Measurements from ENCODE around the gene LSM2.

The LSM2 gene

DNA sequence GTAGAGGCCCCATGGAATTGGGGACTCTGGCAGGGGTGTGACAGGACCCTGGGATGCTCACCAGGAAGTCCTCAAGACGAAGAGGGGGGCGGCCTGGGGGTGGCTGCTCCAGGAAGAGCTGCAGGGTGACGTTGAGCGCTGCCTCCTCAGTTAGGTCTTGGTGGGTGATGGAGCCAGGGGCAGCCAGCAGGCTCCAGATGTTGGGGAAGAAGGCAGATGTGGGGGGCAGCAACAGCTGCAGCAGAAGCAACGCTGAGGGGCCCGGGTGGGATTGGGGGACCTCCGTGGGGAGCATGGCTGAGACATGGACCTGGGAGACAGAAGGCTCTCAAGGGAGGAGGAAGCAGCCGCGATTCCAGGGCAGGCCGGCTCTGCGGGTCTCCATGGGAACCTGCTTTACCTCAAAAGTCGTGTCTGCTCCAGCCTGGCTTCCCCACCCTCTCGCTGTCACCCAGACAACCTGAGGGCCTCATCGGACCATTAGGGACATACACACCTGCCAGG is 30.2 kb downstream of the LSM2 start:
- DNase-seq, result no peak

DNA sequence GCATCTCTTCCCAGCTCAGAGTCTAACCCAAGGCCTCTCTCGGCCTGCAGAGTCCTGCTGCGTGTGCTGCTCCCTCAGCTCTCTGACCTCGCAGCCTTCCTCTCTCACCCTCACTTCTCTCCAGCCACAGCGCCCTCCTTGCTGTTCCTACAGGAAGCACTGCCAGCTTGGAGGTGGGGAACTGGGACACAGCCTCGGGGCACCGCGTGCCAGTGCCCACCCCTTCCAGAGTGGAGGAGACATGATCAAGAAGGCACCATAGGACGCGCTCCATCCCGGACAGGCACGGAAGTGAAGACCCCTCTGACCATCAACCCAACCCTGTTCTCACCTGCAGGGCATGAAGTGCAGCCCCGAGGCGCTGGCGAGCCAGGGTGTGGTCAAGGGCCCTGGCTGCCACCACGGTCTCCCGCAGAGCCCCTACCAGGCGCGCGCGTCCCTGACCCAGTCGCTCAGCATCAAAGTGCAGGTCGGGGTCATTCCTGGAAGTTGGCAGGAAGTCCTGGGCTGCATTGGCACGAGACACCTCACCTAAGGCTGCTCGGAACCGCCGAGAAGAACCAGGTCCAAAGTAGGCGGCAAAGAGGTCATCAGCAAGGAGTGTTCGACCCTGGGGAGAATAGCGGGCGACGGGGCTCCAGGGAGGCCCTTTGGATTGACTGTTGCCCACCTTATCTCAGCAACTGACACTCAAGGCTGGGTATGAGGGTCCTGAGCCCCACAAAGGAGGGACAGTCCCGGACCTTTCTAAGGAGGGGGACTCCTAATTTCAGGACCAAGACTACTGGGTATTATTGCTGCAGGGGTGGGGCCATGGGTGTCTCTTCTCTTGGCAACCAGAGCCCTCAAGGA is 30.9 kb downstream of the LSM2 start:
- DNase-seq, result no peak

DNA sequence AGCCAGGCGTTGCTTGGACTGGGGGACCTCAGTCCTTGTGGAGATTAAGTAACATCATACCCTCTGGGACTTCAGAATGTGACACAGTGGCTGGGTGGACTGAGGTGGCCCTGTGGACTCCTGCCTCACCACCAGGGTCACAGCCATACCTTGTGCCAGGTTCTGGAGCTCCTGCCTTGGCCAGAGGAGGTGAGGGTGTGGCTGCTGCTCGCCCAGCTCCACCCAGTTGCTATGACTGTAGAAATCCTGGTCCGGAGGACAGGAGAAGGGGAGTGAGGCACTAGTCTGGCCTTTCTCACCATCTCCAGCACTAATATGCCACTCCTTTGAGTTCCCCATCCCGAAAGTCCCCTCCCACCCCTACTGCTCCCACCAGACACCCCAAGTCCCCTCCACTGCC is 31.6 kb downstream of the LSM2 start:
- DNase-seq, result no peak

DNA sequence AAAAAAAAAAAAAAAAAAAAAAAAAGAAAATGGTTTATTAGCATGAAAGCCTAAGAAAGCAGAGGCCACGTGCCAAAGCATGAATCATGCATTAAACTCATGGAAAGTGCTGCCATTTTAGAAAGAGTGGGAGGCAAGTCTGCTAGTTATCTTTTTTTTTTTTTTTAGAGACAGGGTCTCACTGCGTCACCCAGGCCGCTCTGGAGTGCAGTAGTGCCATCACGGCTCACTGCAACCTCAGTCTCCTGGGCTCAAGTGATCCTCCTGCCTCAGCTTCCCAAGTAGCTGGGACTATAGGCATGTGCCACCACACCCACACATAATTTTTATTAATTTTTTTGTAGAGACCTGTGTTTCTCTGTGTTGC is 34.8 kb downstream of the LSM2 start:
- DNase-seq, result peak in 4 of 6 experiments; percentile 5 to 63 (median 22)

DNA sequence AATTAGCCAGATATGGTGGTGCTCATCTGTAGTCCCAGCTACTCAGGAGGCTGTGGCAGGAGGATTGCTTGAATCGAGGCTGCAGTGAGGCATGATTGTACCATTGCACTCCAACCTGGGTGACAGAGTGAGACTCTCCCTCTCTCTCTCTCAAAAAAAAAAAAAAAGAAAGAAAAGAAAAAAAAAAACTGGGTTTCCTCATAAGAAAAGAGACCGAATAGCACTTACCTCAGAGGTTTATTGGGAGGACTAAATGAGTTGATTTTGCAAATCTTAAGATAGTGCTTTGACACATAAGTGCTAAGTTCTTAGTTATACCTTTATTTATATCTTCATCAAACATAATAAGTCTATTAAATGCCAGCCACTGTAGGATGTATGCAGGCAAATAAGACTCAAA is 35.9 kb downstream of the LSM2 start:
- peak in 1 of 6 experiments; percentile 7 for DNase-seq

DNA sequence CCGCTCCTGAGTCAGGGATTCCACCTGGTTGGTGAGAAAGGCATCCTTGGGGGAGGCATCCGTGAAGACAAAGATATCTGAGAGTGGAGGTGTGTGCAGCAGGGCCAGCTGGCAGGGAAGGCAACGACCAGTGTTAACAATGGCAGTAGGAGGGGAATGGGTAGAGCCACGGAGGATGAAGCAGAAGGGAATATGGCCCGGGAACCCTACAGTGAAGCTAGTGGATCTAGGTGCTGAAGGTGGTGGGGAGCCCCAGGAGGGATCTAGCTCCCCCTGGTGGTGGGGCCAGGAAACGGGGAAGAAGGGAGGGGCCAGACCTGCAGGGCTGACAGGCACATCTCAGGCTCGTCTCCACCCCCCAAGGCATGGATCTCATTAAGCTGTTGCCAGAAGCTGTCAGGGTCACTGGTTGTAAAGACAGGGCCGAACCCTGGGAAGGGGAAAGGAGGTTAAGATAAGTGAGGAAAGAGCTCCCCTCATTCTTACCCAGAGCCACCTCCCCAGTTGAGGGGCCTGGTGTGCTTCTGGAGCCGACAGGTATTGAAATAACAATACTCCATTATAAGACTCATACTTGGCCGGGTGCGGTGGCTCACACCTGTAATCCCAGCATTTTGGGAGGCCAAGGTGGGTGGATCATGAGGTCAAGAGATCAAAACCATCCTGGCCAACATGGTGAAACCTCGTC is 36.9 kb downstream of the LSM2 start:
- peak; percentile 25 to 74 (median 66) for DNase-seq

DNA sequence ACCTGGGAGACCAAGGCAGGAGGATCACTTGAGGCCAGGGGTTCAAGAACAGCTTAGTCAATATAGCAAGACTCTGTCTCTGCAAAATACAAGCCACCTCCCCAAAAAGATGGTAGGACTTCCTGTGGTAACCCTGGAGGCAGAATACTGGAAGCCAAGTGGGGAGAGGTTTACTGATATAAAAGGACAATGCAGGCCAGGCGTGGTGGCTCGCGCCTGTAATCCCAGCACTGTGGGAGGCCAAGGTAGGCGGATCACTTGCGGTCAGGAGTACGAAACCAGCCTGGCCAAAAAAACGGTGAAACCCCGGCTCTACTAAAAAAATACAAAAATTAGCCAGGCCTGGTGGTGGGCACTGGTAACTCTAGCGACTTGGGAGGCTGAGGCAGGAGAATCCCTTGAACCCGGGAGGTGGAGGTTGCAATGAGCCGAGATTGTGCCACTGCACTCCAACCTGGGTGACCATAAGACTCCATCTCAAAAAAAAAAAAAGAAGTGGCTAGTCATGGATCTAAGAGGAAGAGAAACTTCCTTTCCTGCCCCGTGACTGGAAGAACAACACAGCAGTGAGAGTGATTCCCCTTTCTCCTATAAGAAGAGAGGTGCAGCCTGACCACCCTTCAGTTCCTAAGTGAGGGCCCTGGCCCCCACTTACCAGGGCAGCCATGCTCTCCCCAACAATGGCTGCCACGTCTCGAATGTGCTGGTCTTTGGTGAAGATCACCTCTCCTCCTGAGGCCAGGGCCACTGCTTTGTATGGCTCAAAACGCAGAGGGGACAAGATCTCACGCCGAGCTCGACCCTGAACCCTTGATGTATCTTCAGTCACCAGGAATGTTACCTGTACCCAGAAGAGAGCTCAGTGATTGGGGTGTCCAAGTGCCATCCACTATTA is 38.2 kb downstream of the LSM2 start:
- DNase-seq, result no peak

DNA sequence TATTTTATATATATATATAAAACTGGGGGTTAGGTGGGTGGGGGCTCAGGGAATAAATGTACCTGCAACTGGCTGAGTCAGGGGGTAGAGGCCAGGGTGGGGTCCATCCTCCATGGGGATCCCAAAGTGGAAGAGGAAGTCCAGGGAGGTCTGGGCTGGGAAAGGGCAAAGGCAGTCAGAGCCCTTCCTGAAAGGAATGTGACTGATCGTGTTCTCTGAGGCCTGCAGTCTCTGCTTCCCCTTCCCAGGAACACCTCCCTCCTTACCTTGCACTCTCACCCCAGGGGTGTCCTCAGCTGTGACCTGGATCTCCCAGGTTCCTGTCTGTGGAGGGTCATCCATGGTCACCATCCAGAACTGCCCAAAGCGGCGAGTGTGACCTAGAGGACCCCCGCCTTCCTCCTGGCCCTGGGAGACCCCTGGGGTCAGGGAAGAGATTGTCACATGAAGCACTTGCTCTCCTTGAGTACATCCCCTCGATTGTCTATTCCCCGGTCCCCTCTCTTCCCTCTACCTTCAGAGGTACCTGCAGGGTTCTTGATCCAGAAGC is 39.6 kb downstream of the LSM2 start:
- DNase-seq, result no peak

DNA sequence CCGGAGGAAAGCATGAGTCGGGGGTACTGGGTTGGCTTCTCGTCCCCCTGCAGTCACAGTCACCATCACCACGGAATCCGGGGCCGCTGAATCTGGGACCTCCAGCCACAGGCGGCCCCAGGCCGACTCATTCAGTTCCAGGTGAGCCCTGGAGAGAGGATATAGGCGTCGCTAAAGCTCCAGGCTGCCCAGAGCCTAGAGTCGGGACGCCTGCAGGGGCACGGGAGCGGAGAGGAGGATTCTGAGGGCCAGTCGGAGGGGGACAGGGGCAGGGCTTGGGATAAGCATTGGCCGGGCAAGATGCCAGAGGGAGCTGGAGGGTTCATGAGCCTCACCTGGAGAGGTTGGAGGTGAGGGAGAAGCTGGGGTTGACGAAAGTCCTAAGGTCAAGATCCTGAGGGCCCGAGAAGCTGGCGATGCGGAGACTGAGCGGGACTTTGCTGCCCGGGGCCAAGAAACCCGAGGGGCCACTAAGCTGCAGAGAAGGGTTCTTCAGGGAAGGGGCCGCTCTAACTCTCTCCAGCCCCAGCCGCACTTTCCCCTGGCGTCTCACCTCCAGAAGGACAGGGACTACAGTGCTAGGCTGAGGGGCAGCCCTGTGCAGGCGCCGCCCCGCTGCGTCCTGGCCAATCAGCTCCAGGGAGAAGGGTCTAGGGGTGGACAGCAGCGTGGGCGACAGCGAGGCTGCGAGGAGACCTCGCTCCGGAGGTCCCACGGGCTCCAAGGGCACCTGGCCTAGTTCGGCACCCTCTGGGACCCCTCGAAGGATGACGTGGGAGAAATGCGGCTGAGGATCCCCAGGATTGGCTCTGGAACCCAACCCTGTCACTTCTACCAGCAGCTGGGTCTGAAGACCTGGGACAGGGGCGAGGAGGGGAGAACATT is 40.6 kb downstream of the LSM2 start:
- no peak for DNase-seq

DNA sequence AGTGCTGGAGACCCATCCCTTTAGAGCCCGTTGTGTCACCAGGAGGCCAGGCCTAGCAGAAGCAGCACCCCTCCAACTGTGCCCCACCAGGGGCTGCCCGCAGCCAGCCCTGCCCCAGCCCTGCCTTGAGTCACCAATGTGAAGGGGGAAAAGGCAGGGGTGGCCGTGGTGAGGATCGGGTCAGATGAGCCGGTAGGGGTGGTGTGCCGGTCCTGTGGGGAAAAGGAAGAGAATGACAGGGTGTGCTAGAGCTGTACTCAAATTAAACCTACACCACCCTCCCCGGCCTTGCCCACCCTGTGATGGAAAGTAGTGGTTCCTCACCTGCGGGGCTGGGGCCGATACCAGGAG is 41.2 kb downstream of the LSM2 start:
- no peak for DNase-seq

DNA sequence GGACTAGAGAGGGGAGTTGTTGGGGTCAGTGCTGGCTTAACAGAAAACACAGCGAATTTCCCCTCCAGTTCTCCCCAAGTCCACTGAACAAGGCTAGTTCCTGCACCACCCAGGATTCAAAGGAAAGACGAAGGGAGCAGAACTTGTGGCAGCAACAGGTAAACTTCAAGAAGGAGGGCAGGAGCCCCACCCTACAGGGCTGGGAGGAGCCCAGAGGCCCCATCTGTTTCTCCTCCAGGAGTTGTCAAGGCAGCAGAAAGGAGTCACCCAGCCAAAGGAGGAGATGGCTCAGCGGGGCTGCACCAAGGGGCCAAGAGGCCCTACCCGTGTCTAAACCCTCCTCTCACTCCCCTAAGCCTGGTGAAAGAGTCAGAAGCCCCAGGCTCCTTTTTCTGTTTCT is 42.6 kb downstream of the LSM2 start:
- no peak for DNase-seq

DNA sequence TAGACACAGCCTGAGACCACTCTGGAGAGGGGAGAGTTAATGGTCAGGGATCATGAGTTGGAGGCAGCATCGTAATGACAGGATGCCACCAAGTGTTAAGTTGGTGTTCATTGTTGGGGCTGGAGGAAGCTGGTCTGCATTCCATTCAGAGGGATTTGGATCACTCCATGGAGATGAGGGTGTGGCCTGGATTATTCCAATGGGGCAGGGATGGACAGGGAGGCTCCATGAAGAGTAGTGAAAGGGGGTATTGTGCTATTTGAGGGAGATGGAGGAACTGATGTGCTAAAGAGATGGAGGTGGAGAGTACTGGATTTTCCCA is 43.2 kb downstream of the LSM2 start:
- no peak for DNase-seq

DNA sequence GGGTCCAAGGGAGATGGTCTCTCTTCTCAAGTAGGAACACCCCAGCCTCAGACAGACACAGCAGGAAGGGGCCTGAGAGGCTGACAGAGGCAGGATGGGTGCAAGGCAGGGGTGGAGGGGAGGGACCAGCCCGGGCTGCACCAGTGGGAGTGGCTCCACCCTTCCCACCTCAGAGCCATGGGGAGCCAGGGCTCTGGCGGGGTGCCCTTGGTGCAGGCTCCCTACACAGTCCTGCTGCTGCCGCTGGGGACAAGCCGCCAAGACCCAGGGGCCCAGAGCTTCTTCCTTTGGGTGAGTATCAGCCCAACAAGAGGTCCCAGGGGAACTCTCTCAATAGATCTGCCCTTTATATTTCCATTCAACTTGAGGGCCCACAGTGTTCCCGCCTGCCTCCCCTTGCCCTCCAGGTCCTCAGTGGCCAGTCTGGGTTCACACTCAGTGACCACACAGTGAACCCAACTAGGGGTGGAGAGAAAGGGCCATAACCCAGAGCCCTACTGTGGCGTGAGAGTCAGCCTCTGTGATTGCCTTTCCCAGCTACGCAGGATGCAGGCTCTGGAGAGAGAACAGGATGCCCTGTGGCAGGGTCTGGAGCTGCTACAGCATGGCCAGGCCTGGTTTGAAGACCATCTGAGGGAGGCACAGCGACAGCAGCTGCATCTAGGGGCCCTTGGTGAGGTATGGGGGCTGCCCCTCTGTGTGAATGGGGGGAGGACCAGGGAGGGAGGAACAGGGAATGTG is 43.7 kb downstream of the LSM2 start:
- no peak for DNase-seq

DNA sequence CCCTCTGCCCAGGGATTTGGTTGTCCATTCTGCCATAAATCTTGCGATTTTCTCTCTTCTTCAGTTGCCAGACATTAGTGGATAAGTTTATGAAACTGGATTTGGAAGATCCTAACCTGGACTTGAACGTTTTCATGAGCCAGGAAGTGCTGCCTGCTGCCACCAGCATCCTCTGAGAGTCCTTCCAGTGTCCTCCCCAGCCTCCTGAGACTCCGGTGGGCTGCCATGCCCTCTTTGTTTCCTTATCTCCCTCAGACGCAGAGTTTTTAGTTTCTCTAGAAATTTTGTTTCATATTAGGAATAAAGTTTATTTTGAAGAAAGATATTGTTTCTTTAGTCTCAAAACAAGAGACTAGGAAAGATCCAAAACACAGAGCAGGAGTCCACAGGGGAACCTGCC is 44.4 kb downstream of the LSM2 start, which contains the start of gene SAPCD1:
Gene SAPCD1 (plus strand): TSS at position 301 of the 400 bp plus-strand sequence. CDS start 399 bp downstream, outside the sequence.
- DNase-seq, result no peak

DNA sequence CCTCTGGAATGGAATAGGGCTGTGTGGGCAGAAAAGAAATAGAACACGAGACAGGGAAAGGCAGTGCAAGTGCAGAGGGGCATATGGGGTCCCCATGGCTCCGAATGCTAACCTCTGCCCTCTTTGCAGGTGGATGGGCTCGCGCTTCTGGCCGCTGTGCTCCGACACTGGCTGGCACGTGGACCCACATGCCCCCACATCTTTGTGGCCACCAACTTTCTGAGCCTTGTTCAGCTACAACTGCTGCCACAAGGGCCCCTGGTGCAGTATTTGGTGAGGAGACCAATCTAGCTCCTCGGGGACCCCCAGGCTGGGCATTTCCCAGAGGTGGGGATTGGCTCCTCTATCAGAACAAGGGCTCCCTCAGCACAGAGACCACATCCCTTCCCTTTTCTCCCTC is 45.4 kb downstream of the LSM2 start:
- DNase-seq, result no peak

DNA sequence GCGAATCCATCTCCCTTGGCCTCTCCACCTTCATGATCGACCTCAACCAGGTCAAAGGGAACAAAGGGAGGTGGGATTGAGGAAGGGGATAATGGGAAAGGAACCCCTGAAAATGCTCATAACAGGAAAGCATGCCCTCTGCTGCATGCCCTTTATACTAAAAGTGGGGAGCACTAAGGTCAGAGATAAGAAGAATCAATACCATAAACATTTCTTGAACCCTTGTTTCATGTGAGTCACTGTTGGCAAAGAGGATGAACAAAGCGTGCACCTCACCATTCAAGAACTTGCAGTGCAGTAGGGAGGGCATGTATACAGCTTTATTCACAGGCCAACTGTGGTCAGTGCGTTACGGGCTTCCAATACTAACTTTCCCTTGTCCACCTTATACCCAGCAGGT is 46.0 kb downstream of the LSM2 start:
- DNase-seq, result no peak

DNA sequence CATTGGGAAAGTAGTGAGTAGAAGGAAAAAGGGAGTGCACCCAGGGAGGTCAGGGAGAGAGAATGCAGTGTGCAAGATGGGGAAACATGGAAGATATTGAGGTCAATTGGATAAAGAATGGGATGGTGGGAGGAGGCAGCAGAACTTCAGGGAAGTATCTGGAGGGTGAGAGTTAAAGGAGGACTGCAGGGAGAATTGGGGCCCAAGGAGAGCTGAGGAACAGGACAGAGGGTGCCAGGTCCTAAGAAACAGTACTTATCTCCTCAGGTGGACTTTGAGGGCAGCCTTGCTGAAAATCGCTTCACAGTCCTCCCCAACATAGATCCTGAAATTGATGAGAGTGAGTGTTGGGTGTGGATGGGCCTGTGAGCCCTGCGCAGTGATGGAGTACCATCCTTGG is 48.5 kb downstream of the LSM2 start:
- DNase-seq, result no peak

DNA sequence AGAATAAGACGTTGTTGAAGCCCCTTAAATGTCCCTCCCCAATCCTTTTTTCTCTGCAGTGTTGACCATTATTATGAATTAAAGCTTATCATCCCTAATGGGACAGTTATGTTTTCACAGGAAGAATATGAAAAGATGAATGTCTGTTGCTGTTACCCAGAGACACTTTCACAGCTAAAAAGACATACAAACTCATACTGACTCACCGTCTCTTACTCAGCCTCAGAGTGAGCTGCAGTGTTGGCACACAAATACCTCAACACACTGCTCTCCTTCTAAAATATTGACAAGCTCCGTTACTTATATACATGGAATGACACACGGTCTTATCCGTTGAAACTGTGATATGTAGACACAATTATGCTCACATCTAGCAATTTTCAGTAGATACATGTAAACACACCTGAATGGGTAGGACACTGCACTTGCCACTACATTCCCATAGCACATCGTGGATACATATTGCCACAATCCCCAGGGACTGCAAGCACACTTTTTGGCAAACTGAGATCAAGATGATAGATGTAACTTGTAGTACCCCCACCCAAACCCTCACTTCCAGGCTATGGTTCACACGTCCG is 53.9 kb downstream of the LSM2 start:
- no peak for DNase-seq

DNA sequence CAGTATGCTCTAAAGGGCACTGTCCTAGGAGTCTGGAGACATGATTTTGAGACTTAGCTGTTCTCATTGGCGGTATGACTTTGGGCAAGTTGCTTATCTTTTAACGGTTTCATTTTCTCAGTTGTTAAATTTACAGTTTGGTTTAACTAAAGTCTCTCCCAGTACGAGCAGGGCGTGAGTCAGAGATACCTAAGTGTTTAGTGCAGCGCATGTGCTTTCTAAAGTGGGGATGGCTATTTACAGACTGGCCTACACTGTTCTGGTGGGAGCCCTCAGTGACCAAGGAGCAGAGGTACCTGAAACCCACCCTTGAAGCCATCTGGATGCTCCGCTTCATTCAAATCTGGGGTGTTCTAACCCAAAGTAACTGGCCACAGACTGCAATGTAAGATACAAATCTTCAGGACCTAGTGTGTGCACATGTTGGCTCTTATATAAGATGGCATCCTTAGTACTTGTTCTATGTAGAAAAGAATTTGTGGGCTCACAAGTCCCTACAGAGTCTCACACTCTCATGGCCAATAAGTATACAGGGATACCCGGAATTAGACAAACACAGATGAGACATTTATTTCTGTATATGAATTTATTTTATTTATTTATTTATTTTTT is 56.2 kb downstream of the LSM2 start:
- no peak for DNase-seq

DNA sequence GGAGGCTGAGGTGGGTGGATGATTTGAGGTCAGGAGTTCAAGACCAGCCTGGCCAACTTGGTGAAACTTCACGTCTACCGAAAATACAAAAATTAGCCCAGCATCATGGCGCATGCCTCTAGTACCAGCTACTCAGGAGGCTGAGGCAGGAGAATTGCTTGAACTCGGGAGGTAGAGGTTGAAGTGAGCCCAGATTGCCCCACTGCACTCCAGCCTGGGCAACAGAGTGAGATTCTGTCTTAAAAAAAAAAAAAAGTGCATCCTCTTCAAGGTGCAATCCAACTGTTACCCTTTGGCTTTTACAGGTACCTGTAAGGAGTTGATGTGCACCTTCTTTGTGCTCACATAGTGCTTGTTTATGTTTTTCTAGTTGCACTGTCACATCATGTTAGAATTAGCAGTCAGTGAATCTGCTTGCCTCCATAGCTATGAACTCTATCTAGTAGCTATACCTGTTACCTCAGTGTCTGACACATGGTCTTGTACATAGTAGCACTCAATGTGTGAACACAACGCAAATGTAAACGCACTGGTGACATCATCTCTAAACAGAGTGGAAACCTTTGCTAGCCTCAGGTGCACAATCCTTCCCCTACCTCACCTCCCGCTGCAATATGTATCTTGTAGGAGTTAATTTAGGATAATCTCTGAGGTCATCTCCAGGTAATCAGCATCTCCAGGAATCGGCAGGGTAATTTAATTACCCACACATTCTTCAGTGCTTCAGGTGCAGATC is 57.3 kb downstream of the LSM2 start:
- no peak for DNase-seq

Data from stimulated activated naive CD4-positive, alpha-beta T cell (primary cell).